ENCODE measurements around the gene ATP2B3.

DNA sequence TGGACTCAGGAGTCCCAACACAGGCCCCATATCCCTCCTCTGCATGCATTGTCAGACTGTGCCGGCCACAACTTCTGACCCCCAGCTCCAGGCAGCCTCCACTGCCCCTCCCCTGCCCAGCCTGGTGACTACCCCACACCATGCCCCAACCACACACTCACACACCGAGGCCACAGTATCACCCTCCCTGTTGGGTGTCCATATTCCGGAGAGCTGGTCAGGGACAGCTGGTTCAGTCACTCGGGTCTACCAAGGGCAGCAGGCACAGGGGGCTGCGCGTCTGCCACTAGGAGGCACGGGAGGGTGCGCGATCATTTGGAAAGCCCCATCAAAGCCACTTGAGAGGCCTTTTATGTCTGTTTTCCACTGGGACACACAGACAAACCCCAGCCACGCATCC, 55.2 kb downstream of the ATP2B3 start:
- TF ChIP-seq POLR2A (IDR thresholded peaks at IDR 0.05) = no peak
- TF ChIP-seq, protein P1, sequence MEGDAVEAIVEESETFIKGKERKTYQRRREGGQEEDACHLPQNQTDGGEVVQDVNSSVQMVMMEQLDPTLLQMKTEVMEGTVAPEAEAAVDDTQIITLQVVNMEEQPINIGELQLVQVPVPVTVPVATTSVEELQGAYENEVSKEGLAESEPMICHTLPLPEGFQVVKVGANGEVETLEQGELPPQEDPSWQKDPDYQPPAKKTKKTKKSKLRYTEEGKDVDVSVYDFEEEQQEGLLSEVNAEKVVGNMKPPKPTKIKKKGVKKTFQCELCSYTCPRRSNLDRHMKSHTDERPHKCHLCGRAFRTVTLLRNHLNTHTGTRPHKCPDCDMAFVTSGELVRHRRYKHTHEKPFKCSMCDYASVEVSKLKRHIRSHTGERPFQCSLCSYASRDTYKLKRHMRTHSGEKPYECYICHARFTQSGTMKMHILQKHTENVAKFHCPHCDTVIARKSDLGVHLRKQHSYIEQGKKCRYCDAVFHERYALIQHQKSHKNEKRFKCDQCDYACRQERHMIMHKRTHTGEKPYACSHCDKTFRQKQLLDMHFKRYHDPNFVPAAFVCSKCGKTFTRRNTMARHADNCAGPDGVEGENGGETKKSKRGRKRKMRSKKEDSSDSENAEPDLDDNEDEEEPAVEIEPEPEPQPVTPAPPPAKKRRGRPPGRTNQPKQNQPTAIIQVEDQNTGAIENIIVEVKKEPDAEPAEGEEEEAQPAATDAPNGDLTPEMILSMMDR (IDR thresholded peaks at IDR 0.05) = no peak
- TF ChIP-seq POLR2AphosphoS5 (IDR thresholded peaks at IDR 0.05) = no peak
- no peak for TF ChIP-seq EP300 (IDR thresholded peaks at IDR 0.05)

Measured in upper lobe of left lung (tissue), 4 donors.